Measurements from ENCODE around the gene GLCCI1.

Gene GLCCI1

DNA sequence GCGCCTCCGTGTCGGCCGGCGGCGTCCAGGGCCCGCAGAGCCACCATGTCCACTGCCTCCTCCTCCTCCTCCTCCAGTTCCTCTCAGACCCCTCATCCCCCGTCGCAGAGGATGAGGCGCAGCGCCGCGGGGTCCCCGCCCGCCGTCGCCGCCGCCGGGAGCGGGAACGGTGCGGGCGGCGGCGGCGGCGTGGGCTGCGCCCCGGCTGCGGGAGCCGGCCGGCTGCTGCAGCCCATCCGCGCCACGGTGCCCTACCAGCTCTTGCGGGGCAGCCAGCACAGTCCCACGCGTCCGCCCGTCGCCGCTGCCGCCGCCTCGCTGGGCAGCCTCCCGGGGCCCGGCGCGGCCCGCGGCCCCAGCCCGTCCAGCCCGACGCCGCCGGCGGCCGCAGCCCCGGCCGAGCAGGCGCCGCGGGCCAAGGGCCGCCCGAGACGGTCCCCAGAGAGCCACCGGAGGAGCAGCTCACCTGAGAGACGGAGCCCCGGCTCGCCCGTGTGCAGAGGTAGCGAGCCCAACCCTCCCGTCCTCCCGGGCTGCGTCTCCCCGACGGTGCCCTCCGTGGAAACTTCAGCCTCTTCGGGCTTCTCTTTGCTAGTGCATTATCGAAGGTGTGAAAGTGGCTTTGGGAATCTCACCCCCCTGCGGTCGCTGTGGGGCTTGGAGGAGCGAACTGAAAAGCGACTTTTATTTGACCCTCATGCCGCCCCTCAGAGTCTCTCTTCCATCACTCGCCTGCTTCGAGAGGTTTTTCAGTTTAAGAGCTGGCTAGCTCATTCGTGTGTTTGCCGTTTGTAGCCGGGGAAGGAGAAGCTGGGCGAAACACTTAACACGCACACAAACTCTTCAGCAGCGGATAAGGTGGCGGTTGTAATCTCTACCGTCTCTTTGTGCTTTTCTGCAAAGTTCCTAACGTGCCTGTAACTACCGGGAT, 975 bp downstream of the GLCCI1 start:
- TF ChIP-seq GATA1 (IDR thresholded peaks at IDR 0.05; ENCODE audit: low read depth, low read length) (no peak), POLR2A (IDR thresholded peaks at IDR 0.05; ENCODE audit: low read length) (peak; percentile 21)
- peak; percentile 79 to 81 for DNase-seq

- DNase-seq, result no peak
- no peak for TF ChIP-seq GATA1 (IDR thresholded peaks at IDR 0.05; ENCODE audit: low read depth, low read length)
- TF ChIP-seq POLR2A (IDR thresholded peaks at IDR 0.05; ENCODE audit: low read length), result peak; percentile 6
Observed at GRCh38 chr7:7970237-7970530, 1.6 kb downstream of the GLCCI1 start.

DNA sequence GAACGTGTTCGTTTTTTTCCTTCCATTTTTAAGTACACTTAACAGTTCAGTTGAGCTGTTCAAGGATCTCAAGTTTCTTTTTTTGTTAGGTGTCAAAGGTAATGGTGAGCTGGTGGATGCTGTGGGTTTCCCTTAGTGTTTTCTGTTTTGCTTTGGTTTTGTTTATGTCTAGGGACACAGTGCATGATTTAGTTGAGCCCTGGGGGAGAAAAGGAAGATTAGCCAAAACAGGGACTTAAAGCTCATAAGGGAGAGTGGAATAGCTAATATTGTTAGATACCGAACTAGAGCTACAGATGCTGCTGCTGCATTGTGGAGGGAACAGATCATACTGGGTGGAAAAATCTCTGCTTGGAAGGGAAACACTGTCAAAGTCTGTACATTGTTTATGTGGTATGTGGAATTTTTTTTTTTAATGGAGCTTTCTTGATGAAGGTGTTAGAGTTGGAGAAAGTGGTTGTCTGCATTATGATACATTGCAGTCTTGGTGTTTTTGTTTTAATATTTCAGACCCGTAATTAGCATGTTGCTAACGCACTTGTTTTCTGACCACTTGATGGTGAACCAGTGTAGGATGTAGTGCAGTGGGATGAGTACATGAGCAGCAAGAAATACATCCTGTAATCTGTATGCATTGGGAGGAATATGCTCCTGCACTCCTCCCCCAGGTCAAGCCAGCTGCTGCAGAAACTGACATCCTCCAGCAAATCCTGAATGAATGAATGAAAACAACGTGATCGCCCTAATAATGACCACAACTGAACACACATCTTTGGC, 2.1 kb downstream of the GLCCI1 start:
- TF ChIP-seq GATA1 (IDR thresholded peaks at IDR 0.05; ENCODE audit: low read depth, low read length) (no peak), POLR2A (IDR thresholded peaks at IDR 0.05; ENCODE audit: low read length) (no peak)
- peak; percentile 41 to 51 for DNase-seq

DNA sequence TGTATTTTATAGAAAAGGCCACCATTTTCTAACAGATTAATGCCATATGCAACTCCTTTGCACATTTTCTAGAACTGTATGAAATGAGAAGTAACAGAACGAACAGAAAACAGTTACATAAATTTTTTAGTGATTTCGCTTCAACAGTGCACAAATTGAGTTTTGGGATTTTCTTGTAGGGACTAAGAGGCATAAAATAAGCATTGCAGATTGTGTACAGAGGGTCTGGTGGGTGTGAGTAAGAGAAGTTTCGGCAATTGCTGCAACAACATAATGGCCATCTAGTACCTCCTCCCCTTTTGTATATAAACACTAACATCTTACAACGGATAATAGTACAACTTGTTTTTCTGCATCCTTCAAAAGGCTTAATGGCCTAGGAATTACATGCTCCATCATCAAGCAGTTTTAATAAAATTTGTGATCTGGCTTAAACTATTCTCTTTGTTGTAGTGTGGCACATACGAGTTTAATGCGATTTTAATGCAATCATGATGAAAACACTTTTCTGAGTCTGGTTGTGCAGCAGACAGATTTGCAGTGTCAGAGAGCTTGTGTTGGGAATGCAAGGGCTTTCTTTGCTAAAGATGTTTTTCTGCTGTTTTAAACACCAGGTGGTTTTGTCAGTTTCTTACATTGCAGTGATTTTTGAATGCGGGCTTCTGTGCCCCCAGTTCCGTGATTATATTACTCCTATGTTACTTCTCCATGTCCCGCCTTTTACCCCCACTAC, 2.9 kb downstream of the GLCCI1 start:
- TF ChIP-seq GATA1 (IDR thresholded peaks at IDR 0.05; ENCODE audit: low read depth, low read length) (no peak), POLR2A (IDR thresholded peaks at IDR 0.05; ENCODE audit: low read length) (no peak)
- DNase-seq, result peak; percentile 18

GRCh38 chr7:7972128-7972527, 3.5 kb downstream of the GLCCI1 start:
- peak; percentile 11 to 31 for DNase-seq
- TF ChIP-seq POLR2A (IDR thresholded peaks at IDR 0.05; ENCODE audit: low read length), result no peak
- no peak for TF ChIP-seq GATA1 (IDR thresholded peaks at IDR 0.05; ENCODE audit: low read depth, low read length)

DNA sequence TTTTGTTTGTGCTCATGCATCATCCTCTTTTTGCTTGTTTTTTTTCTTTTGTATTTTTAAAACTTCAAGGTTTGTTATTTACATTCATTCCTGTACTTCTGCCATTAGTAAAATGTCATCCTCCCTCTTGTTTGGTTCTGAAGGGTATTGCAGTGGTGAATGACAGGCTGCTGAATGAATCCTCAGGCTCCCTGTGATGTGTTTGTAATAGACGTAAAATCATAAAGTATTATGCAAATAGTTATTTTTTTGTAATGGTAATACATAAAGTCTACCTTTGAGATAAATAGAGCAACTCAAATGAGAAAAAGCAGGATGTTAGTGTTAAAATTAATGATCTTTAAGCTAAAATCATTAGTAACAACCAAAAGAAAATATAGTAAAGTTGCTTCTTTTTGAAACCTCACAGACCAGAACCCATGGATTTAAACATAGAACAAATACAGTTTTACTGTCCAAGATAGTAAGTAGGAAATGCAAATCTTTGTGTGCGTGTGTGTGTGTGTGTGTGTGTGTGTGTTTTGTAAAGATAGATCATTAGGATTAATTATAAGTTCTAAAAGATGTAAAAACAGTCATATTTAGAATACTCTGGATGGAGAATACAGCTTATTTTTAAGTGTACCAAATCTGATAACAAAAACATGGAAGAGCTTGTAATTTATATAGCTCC, 4.5 kb downstream of the GLCCI1 start:
- DNase-seq, result peak; percentile 10 to 31
- TF ChIP-seq POLR2A (IDR thresholded peaks at IDR 0.05; ENCODE audit: low read length), result no peak
- TF ChIP-seq GATA1 (IDR thresholded peaks at IDR 0.05; ENCODE audit: low read depth, low read length), result no peak

- no peak for DNase-seq
- TF ChIP-seq POLR2A (IDR thresholded peaks at IDR 0.05; ENCODE audit: low read length) (no peak), GATA1 (IDR thresholded peaks at IDR 0.05; ENCODE audit: low read depth, low read length) (no peak)
Observed at GRCh38 chr7:7976677-7977076, 8.1 kb downstream of the GLCCI1 start.

DNA sequence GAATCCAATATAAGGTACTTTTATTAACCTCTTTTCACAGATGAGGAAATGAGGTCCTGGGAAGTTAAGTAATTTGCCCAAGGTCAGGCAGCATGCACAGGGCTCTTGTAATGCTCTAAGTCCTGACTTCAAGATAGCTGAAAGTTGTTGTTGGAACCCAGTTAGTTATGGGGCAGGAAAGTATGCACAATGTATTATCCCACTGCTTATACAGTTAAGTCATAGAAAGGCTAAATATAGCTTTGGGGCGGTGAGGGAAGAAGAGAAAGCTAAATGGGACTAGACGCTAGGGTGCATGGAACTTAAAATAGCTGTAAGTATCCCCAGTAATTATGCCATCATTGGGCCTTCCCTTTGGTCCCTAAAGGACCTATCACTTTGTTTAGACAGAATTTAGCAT, 9.2 kb downstream of the GLCCI1 start:
- DNase-seq, result no peak
- TF ChIP-seq POLR2A (IDR thresholded peaks at IDR 0.05; ENCODE audit: low read length), result no peak
- no peak for TF ChIP-seq GATA1 (IDR thresholded peaks at IDR 0.05; ENCODE audit: low read depth, low read length)

GRCh38 chr7:7978860-7979259, 10.3 kb downstream of the GLCCI1 start:
- peak; percentile 3 to 44 for DNase-seq
- TF ChIP-seq POLR2A (IDR thresholded peaks at IDR 0.05; ENCODE audit: low read length) (no peak), GATA1 (IDR thresholded peaks at IDR 0.05; ENCODE audit: low read depth, low read length) (no peak)

GRCh38 chr7:7979558-7979957, 11.0 kb downstream of the GLCCI1 start:
- peak; percentile 58 to 70 for DNase-seq
- TF ChIP-seq GATA1 (IDR thresholded peaks at IDR 0.05; ENCODE audit: low read depth, low read length) (no peak), POLR2A (IDR thresholded peaks at IDR 0.05; ENCODE audit: low read length) (no peak)

GRCh38 chr7:7980134-7980533, 11.5 kb downstream of the GLCCI1 start:
- DNase-seq, result no peak
- TF ChIP-seq POLR2A (IDR thresholded peaks at IDR 0.05; ENCODE audit: low read length) (no peak), GATA1 (IDR thresholded peaks at IDR 0.05; ENCODE audit: low read depth, low read length) (no peak)

DNA sequence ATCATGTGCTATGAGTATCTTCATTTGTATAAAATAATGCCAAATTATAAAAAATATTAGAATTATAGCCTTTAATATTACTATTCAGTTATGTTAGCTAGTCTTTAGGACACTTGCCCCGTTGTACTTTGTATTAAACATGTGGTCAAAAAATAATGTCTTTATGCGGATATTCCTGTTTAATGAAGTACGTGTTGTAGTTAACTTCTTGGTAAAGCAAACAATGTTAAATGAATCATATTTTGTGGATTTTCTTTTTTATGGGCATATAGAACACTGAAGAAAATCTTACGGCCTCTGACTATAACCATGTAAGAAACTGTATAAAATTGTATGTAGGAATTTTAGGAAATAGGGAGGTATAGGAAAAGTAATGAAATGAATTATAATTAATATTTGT, 14.3 kb downstream of the GLCCI1 start:
- TF ChIP-seq POLR2A (IDR thresholded peaks at IDR 0.05; ENCODE audit: low read length) (no peak), GATA1 (IDR thresholded peaks at IDR 0.05; ENCODE audit: low read depth, low read length) (no peak)
- DNase-seq, result no peak

GRCh38 chr7:7984424-7984823, 15.8 kb downstream of the GLCCI1 start:
- no peak for TF ChIP-seq POLR2A (IDR thresholded peaks at IDR 0.05; ENCODE audit: low read length)
- DNase-seq, result no peak
